ENCODE measurements around the gene ZNF398.

GRCh38 chr7:149145031-149145845 is 2.0 kb upstream of the ZNF398 start:
- no peak for TF ChIP-seq POLR2A (IDR thresholded peaks at IDR 0.05; ENCODE audit: extremely low read depth, insufficient read length)
- no peak for TF ChIP-seq MYC (IDR thresholded peaks at IDR 0.05; ENCODE audit: low read depth, low read length)
- no peak for TF ChIP-seq MAX (IDR thresholded peaks at IDR 0.05; ENCODE audit: low read depth, low read length)
- TF ChIP-seq, protein P1, sequence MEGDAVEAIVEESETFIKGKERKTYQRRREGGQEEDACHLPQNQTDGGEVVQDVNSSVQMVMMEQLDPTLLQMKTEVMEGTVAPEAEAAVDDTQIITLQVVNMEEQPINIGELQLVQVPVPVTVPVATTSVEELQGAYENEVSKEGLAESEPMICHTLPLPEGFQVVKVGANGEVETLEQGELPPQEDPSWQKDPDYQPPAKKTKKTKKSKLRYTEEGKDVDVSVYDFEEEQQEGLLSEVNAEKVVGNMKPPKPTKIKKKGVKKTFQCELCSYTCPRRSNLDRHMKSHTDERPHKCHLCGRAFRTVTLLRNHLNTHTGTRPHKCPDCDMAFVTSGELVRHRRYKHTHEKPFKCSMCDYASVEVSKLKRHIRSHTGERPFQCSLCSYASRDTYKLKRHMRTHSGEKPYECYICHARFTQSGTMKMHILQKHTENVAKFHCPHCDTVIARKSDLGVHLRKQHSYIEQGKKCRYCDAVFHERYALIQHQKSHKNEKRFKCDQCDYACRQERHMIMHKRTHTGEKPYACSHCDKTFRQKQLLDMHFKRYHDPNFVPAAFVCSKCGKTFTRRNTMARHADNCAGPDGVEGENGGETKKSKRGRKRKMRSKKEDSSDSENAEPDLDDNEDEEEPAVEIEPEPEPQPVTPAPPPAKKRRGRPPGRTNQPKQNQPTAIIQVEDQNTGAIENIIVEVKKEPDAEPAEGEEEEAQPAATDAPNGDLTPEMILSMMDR (IDR thresholded peaks at IDR 0.05; ENCODE audit: low read depth, low read length), result no peak

Measured in NB4 (cell line).